Measurements from ENCODE around the gene DOCK10.

The DOCK10 gene

GRCh38 chr2:224753743-224754540, 288.3 kb downstream of the DOCK10 start:
- DNase-seq, result no peak

- DNase-seq, result no peak
These were observed 290.1 kb downstream of the DOCK10 start for GRCh38 chr2:224751996-224752698.

- DNase-seq, result no peak
These were observed 293.1 kb downstream of the DOCK10 start for GRCh38 chr2:224749136-224749535.

- DNase-seq, result no peak
These were observed 294.5 kb downstream of the DOCK10 start for GRCh38 chr2:224747765-224748164.

GRCh38 chr2:224736227-224736626, 306.0 kb downstream of the DOCK10 start:
- DNase-seq, result no peak

- no peak for DNase-seq
These were observed 307.3 kb downstream of the DOCK10 start for GRCh38 chr2:224734949-224735348.

- no peak for DNase-seq
These were observed 310.6 kb downstream of the DOCK10 start for GRCh38 chr2:224731665-224732064.

GRCh38 chr2:224729435-224729834, 312.8 kb downstream of the DOCK10 start:
- DNase-seq, result no peak

GRCh38 chr2:224724331-224724730, 317.9 kb downstream of the DOCK10 start:
- DNase-seq, result no peak

- DNase-seq, result no peak
These were observed 318.6 kb downstream of the DOCK10 start for GRCh38 chr2:224723586-224724217.

- no peak for DNase-seq
These were observed 319.5 kb downstream of the DOCK10 start for GRCh38 chr2:224722770-224723169.

GRCh38 chr2:224722250-224722649, 320.0 kb downstream of the DOCK10 start:
- DNase-seq, result no peak

- no peak for DNase-seq
These were observed 325.3 kb downstream of the DOCK10 start for GRCh38 chr2:224716921-224717320.

- no peak for DNase-seq
These were observed 326.1 kb downstream of the DOCK10 start, which contains the start of gene CCDC195 for GRCh38 chr2:224716201-224716600. CCDC195 (minus strand) TSS chr2:224716365; CDS start chr2:224716365, 0 bp downstream.
